IPS-18c (cell line): ENCODE measurements around the gene GAPT.
A peak's percentile ranks its signal among the peaks of the same experiment; 100 is the strongest.

Source experiments
- H3K4me3 ChIP-seq: 2 replicates; pipeline ENCODE4 v1.7.0; 2013; ENCODE audit warnings: low read depth, mild to moderate bottlenecking, low read length, moderate library complexity; ENCODE audit not compliant: insufficient read depth
- H3K9me3 ChIP-seq: one replicate; pipeline ENCODE4 v1.6.1; 2013; ENCODE audit warnings: mild to moderate bottlenecking, low read length, moderate library complexity; ENCODE audit not compliant: control insufficient read depth, insufficient read depth

Gene GAPT

GRCh38 chr5:58491216-58491892, at the start of gene GAPT:
GAPT (plus strand) TSS chr5:58491435; CDS start chr5:58494537, 3,102 bp downstream.
- Histone ChIP-seq H3K4me3 (no peak within 1 kb of the TSS), H3K9me3 (no peaks in the 10 kb centered on the region)

- no peaks in the 10 kb centered on the region for H3K9me3 ChIP-seq
- H3K4me3 ChIP-seq = no peak overlapping the region
Observed at GRCh38 chr5:58444805-58445204, 46.4 kb upstream of the GAPT start.

GRCh38 chr5:58446024-58446423, 45.2 kb upstream of the GAPT start:
- Histone ChIP-seq H3K4me3 (no peak overlapping the region), H3K9me3 (no peaks in the 10 kb centered on the region)

- no peak overlapping the region for H3K4me3 ChIP-seq
- no peaks in the 10 kb centered on the region for H3K9me3 ChIP-seq
Observed at GRCh38 chr5:58447226-58447625, 44.0 kb upstream of the GAPT start.

GRCh38 chr5:58450018-58450417, 41.2 kb upstream of the GAPT start:
- H3K4me3 ChIP-seq = no peak overlapping the region
- no peaks in the 10 kb centered on the region for H3K9me3 ChIP-seq

- Histone ChIP-seq H3K9me3 (no peaks in the 10 kb centered on the region), H3K4me3 (no peak overlapping the region)
Observed at GRCh38 chr5:58450811-58451629, 40.2 kb upstream of the GAPT start.

- Histone ChIP-seq H3K9me3 (no peaks in the 10 kb centered on the region), H3K4me3 (no peak overlapping the region)
Observed at GRCh38 chr5:58451732-58452565, 39.3 kb upstream of the GAPT start.

- Histone ChIP-seq H3K9me3 (no peaks in the 10 kb centered on the region), H3K4me3 (no peak overlapping the region)
Observed at GRCh38 chr5:58452566-58453258, 38.5 kb upstream of the GAPT start.

- no peaks in the 10 kb centered on the region for H3K9me3 ChIP-seq
- H3K4me3 ChIP-seq = no peak overlapping the region
Observed at GRCh38 chr5:58453306-58453705, 37.9 kb upstream of the GAPT start.

- Histone ChIP-seq H3K9me3 (no peaks in the 10 kb centered on the region), H3K4me3 (no peak overlapping the region)
Observed at GRCh38 chr5:58454025-58454424, 37.2 kb upstream of the GAPT start.

GRCh38 chr5:58455066-58455465, 36.2 kb upstream of the GAPT start:
- no peak overlapping the region for H3K4me3 ChIP-seq
- H3K9me3 ChIP-seq = no peaks in the 10 kb centered on the region

GRCh38 chr5:58455480-58455879, 35.8 kb upstream of the GAPT start:
- H3K9me3 ChIP-seq = no peaks in the 10 kb centered on the region
- H3K4me3 ChIP-seq = no peak overlapping the region

GRCh38 chr5:58456026-58456425, 35.2 kb upstream of the GAPT start:
- H3K4me3 ChIP-seq = no peak overlapping the region

GRCh38 chr5:58456486-58456885, 34.7 kb upstream of the GAPT start:
- H3K4me3 ChIP-seq = no peak overlapping the region
- no peaks in the 10 kb centered on the region for H3K9me3 ChIP-seq

More at GRCh38 chr5:58456026-58456425, 35.2 kb upstream of the GAPT start:
- no peaks in the 10 kb centered on the region for H3K9me3 ChIP-seq

GRCh38 chr5:58457050-58457449, 34.2 kb upstream of the GAPT start:
- Histone ChIP-seq H3K4me3 (no peak overlapping the region; the same call in 1 of the 2 replicates), H3K9me3 (no peaks in the 10 kb centered on the region)

- Histone ChIP-seq H3K4me3 (no peak overlapping the region), H3K9me3 (no peaks in the 10 kb centered on the region)
Observed at GRCh38 chr5:58458141-58458742, 33.0 kb upstream of the GAPT start.

- no peaks in the 10 kb centered on the region for H3K9me3 ChIP-seq
- H3K4me3 ChIP-seq = peak overlapping the region; percentile 70
Observed at GRCh38 chr5:58458743-58459145, 32.5 kb upstream of the GAPT start.
